Cardiac muscle cell (in vitro differentiated cells and primary cell): ENCODE measurements around the gene TRAF7. TPM values are rescaled to one million over a fixed set of nuclear protein-coding genes. Genes with fewer than 3 reads are reported as not detected.

Source experiments
- DNase-seq, 2 donors: peaks; one replicate each; pipeline versions ENCODE4 v3.0.0 to v3.0.0-alpha.2; 2010 to 2017; ENCODE audit warnings: low read depth in 1 of 2, low spot score in 1 of 2
- H3K27ac ChIP-seq: fragments of 200-600 bp; sonication (generic); 2 replicates; pipeline ENCODE4 v1.5.1; 2016
- H3K27me3 ChIP-seq: fragments of 200-600 bp; sonication (generic); 2 replicates; pipeline ENCODE4 v1.6.0; 2016; ENCODE audit warnings: control low read depth
- H3K36me3 ChIP-seq: fragments of 200-600 bp; sonication (generic); 2 replicates; pipeline ENCODE4 v1.5.1; 2016; ENCODE audit warnings: control low read depth
- H3K4me1 ChIP-seq: fragments of 200-600 bp; sonication (generic); 2 replicates; pipeline ENCODE4 v1.8.1; 2017; ENCODE audit warnings: low read depth, mild to moderate bottlenecking, mixed run types
- H3K4me3 ChIP-seq: fragments of 200-600 bp; sonication (generic); 2 replicates; pipeline ENCODE4 v1.5.1; 2016; ENCODE audit warnings: mild to moderate bottlenecking
- H3K9me3 ChIP-seq: fragments of 200-600 bp; sonication (generic); 2 replicates; pipeline ENCODE4 v1.5.1; 2017; ENCODE audit warnings: low read depth, mild to moderate bottlenecking, control low read depth
- CTCF ChIP-seq: IDR thresholded peaks from 2 replicates; pipeline ENCODE4 v1.5.1; 2012; ENCODE audit warnings: low read depth, mild to moderate bottlenecking, low read length
- polyA plus RNA-seq: library from polyadenylated mRNA; unstranded; fragments of >200 nt; fragmentation: Nextera tagmentation; extraction: Ambion mirVana; gene quantifications from 2 replicates; pipeline ENCODE4 v1.2.1, GENCODE V29; 2016
- total RNA-seq: library from RNA; depleted of rRNA; stranded (reverse); fragments of >200 nt; gene quantifications from 2 replicates; pipeline ENCODE4 v1.2.3, GENCODE V29; 2016

Gene TRAF7
- total and polyA plus RNA-seq, 2 experiments from 2014 or later, result 37.4 to 67.5 TPM

GRCh38 chr16:2213817-2214718 lies 58.5 kb downstream of the TRAF7 start:
- peak overlapping the region; percentile 93 for H3K27ac ChIP-seq
- peaks cover 5% of the 10 kb centered on the region for H3K36me3 ChIP-seq
- H3K4me1 ChIP-seq, result peaks cover 22% of the 10 kb centered on the region
- TF ChIP-seq CTCF, result no peak
- peak in 1 of 2 donors; percentile 18 for DNase-seq
- peak overlapping the region; percentile 94 for H3K4me3 ChIP-seq
- no peaks in the 10 kb centered on the region for H3K9me3 ChIP-seq
- no peaks in the 10 kb centered on the region for H3K27me3 ChIP-seq

GRCh38 chr16:2214719-2214968 lies 59.1 kb downstream of the TRAF7 start, which contains the start of gene PGP:
PGP (minus strand) TSS chr16:2214840; CDS start chr16:2214777, 63 bp downstream.
- Histone ChIP-seq H3K27me3 (no peaks in the 10 kb centered on the region), H3K36me3 (no peaks in the 10 kb centered on the region), H3K4me1 (peaks cover 22% of the 10 kb centered on the region), H3K9me3 (no peaks in the 10 kb centered on the region), H3K4me3 (peak within 1 kb of the TSS; percentile 94), H3K27ac (peak within 1 kb of the TSS; percentile 93)
- TF ChIP-seq CTCF, result no peak
- DNase-seq, result no peak

- Histone ChIP-seq H3K27ac (no peak overlapping the region), H3K36me3 (no peaks in the 10 kb centered on the region), H3K4me1 (peaks cover 7% of the 10 kb centered on the region), H3K4me3 (no peak overlapping the region), H3K9me3 (no peaks in the 10 kb centered on the region), H3K27me3 (no peaks in the 10 kb centered on the region)
- TF ChIP-seq CTCF, result no peak
- no peak for DNase-seq
Observed at GRCh38 chr16:2216330-2216729, 60.7 kb downstream of the TRAF7 start.

GRCh38 chr16:2223221-2223941 lies 67.8 kb downstream of the TRAF7 start, which contains the start of gene E4F1:
E4F1 (plus strand) TSS chr16:2223591; CDS start chr16:2223614, 23 bp downstream.
- Histone ChIP-seq H3K27me3 (no peaks in the 10 kb centered on the region), H3K4me3 (peak within 1 kb of the TSS; percentile 81), H3K36me3 (no peaks in the 10 kb centered on the region), H3K27ac (peak within 1 kb of the TSS; percentile 71), H3K4me1 (peaks cover 3% of the 10 kb centered on the region), H3K9me3 (no peaks in the 10 kb centered on the region)
- no peak for TF ChIP-seq CTCF
- DNase-seq, result peak; percentile 100

- peak; percentile 38 for TF ChIP-seq CTCF
- Histone ChIP-seq H3K4me3 (peak overlapping the region; percentile 81), H3K27ac (peak overlapping the region; percentile 71), H3K9me3 (no peaks in the 10 kb centered on the region), H3K4me1 (peaks cover 3% of the 10 kb centered on the region), H3K36me3 (peaks cover 4% of the 10 kb centered on the region), H3K27me3 (no peaks in the 10 kb centered on the region)
- DNase-seq, result peak; percentile 44 to 60
Observed at GRCh38 chr16:2223942-2224486, 68.4 kb downstream of the TRAF7 start.
